CD4-positive, alpha-beta T cell treated with Interferon alpha-2 for 1 hour (primary cell): ENCODE results near the gene TENT4A.
"Not testable (repeated sequence)": the region's sequence is repeated elsewhere in the genome, so short reads cannot be mapped to it uniquely, and the experiment has no call there.

Experiments used
- DNase-seq, 2 donors: peaks; one replicate each; pipeline ENCODE4 v3.0.0-alpha.2; 2020 to 2022

TENT4A gene

DNA sequence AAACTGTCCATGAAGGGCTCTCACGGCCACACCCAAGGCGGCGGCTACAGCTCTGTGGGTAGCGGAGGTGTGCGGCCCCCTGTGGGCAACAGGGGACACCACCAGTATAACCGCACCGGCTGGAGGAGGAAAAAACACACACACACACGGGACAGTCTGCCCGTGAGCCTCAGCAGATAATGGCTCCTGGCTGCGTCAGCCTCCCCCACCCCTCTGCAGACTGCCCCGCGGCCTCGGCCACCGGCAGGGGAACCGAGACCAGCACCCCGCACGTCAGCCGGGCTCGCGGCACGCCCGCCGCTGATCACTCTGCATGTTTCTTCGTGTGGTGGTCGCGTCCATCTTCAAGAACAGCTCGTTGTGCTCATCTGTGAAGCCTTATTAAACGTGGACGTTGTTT is 41.5 kb downstream of the TENT4A start:
- DNase-seq: no peak

- no peak for DNase-seq
Observed at GRCh38 chr5:6755519-6755918, 42.3 kb downstream of the TENT4A start.

DNA sequence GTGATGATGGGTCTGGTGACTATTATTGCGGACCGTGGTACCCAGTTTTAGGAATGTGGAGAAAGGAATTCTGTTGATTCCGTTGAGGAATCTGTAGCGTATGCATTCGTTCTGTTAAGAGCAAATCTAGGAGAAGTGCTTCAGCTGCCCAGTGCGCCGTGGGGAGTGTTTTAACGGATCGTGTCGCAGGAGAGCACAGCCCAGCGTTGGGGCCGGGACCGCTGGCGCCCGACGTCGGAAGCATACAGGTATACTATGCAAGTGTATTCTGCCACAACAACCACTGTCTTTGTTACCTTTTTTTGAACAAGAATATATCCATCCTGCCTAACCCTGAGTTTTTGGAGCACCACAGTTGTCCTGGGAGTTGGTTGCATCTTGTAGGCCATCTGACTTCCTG is 42.7 kb downstream of the TENT4A start:
- no peak for DNase-seq

DNA sequence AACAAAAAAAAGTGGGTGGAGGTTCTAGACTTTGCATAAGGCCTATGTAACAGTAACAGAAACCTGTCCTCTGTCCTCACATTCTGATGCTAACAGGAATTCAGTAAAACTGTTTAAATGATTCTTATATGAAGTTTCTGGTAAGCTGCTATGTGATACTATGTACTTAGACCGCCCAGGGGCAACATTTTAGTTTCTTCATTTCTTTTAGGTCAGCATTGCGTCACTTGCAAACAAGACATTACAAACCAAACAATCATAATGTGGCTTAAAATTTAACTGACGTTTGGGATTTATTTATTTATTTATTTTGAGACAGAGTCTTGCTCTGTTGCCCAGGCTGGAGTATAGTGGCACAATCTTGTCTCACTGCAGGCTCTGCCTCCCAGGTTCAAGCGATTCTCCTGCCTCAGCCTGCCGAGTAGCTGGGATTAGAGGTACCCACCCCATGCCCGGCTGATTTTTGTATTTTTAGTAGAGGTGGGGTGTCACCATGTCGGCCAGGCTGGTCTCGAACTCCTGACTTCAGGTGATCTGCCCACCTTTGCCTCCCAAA is 44.3 kb downstream of the TENT4A start:
- DNase-seq: no peak

GRCh38 chr5:6758236-6758635 is 45.0 kb downstream of the TENT4A start:
- no peak for DNase-seq

DNA sequence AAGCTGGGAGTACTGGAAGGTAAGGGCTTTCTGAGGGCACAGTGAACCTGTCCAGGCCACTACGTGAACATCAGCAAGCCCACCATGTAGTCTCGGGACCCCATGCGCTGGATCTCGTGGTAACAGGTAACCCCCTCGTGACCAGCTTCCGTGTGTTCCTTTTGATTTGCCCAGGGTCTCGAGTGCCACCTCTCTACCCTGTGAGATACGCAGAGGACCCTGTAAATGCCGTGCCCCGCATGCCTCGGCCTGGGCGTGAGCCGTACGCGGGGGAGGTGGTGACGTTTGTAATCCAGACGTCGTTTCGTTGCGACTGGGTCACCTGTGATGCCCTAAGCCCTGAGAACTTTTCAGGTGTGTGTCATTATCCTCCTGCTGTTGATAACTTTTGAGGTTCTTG is 45.5 kb downstream of the TENT4A start:
- no peak for DNase-seq

DNA sequence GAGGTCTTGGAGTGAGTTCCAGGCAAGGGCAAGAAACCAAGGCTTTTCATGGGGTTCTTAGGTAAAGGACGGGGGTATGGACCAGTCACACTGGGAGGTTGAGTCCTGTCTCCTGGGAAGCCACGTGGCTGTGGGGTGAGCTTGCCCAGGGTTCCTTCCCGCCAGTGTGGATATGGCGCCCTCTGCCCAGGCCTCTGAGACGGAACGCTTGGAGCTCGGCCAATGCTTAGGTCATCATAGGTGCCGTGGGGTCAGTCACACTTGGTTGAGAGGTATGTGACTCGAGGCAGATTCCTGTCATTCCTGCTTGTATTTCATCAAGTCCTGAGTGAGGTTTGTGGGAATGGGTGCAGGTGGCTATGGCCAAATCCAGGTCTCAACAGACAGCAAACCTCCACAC is 46.2 kb downstream of the TENT4A start:
- no peak for DNase-seq

GRCh38 chr5:6759983-6760382 is 46.8 kb downstream of the TENT4A start:
- DNase-seq: no peak

DNA sequence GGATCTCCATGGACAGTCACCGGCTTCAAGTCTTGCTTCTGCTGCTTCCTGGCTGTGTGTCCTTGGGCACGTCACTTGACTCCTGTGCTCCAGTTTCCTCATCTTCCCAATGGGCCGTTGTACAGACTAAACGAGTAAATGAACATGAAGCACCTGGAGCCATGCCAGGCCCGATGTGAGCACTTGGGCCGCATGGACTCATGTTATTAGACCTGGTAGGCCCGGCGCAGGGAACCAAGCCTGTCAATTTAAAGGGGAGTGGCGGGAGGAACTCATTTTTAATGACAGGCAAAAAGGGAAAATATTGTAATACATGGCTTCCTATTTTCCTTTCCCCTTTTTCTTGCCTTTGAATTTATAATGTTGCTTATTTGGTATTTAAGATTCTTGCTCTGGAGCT is 47.5 kb downstream of the TENT4A start:
- no peak for DNase-seq

GRCh38 chr5:6761333-6761732 is 48.1 kb downstream of the TENT4A start:
- DNase-seq: no peak

GRCh38 chr5:6762116-6762515 is 48.9 kb downstream of the TENT4A start:
- no peak for DNase-seq

DNA sequence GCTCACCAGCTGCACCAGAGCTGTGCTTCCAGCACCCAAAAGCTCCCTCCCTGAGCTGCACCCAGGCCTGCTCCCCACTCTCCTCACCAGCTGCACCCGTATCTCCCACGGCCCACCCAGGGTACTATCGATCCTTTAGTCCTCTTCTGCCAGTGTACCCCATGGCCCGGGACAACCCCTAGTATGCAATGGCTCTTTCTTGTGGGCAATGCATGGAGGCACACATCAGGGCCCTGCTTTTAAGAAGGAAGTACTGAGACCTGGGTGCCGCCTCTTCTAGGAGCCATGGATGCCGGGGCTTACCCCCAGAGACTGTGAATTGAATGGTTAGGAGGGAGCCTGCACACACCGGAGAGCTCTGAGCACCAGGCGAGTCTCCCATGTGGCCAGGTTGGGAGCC is 49.5 kb downstream of the TENT4A start:
- no peak for DNase-seq

- no peak for DNase-seq
Observed at GRCh38 chr5:6763191-6763590, 50.0 kb downstream of the TENT4A start.

GRCh38 chr5:6765612-6766525 is 52.6 kb downstream of the TENT4A start:
- peak; percentile 60 to 63 for DNase-seq

GRCh38 chr5:6766604-6767093 is 53.4 kb downstream of the TENT4A start:
- peak; percentile 30 to 79 for DNase-seq

DNA sequence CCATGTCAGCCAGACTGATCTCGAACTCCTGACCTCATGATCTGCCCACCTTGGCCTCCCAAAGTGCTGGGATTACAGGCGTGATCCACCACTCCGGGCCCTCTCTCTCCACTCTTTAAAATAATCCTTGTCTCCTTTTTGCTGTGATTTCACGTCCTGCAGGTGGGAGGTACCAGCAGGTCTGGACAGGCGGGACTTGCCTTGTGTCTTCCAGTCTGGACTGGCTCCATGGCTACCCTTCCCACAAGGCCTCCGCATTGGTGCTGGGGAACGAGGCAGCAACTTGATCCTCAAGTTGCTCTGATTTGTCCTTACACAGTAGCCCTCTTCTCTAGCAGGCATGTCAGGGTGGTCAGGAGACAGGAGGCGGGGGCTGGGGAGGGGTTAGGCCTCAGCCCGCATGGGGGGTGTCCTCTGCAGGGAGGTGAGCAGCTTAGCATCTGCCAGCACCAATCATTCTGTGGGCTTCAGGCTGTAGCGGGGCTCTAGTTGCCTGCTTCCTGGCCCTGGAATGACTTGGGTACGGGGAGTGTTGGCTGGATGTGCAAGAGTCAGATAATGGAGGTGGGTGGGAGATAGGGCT is 54.3 kb downstream of the TENT4A start:
- DNase-seq: no peak

- no peak for DNase-seq
Observed at GRCh38 chr5:6768590-6769230, 55.5 kb downstream of the TENT4A start.

DNA sequence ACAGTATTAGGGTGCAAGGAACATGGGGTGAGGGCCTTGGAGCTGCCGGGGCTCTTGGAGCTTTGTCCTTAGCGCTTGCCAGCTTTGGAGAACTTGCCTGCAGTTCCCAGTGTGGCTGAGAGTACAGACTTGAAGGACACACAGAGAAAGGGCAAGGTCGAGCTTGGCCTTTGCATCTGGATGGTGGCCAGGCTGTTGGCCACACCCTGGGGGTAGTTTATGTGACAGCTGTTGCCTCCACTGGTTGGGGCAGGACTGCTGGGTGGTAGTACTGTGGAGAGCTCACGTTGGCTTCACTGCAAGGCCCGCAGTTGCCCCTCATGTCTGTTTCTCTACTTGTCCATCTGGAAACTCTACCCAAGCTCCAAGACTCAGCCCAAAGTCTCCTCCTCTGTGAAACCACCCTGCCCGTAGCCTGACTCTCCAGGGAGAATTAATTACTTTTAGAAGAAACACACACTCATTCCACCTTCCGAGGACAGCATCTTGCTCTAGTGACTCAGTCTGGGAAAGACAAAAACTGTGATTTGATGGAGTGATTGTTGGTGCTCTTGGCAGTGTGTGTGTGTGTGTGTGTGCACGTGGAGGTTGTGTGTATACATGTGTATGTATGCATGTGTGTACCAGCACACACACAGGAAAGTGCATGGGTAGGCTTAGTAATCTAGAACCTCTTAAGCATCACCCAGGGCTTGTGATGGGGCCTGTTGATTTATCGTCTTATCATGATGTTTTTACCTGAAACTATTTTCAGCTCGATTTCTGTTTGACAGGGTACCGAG is 57.8 kb downstream of the TENT4A start:
- no peak for DNase-seq

DNA sequence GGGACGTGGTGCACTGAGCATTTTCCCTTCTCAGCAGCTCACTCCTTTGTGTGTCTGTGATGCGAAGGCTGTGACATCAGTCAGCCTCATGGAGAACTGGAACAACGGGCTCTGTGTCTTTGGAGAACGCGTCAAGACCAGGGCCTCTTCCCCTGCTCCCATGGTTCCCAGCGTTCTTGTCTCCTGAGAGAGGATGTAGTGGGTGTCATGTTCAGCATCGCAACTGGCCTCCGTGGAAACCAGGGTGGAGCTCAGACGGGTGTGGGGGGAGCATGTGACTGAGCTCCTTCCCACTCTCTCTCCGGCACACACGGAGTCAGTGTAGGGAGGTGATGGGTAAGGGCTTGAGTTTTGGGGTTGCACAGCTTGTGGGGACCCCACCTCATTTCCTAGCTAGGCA is 59.7 kb downstream of the TENT4A start:
- DNase-seq: no peak

DNA sequence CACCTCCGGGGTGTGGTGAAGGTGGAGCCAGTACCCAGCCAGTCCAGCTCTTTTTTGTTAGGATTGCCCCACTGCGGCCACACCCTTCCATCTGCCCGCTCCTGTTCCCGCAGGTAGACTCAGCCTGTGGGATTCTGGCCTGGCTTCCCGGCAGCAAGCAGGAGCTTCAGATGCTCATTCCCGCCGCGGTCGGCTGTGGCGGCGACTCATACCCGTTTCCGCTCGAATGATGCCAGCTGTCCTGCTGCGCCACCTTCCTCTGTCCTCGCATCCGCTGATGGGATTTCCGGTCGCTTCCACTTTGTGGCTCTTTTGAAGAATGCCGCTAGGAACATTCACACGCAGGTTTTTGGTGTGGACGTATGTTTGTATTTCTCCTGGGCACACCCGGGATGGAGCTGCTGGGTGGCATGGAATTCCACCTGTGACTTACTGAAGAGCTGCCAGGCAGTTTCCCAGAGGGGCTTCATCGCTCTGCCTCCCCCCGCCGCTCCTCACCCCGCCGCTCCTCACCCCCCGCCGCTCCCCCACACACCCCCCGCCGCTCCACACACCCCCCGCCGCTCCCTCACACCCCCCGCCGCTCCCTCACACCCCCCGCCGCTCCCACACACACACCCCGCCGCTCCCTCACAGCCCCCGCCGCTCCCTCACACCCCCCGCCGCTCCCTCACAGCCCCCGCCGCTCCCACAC is 60.3 kb downstream of the TENT4A start:
- no peak for DNase-seq

DNA sequence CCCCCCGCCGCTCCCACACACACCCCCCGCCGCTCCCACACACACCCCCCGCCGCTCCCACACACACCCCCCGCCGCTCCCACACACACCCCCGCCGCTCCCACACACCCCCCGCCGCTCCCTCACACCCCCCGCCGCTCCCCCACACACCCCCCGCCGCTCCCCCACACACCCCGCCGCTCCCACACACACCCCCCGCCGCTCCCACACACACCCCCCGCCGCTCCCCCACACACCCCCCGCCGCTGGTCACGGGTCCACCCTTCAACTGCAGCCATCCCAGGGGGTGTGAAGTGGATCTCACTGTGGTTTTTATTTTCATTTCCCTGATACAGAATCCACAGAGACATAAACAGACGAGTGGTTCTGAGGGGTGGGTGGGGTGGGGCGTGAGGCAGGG is 61.0 kb downstream of the TENT4A start:
- DNase-seq: not testable (repeated sequence)

DNA sequence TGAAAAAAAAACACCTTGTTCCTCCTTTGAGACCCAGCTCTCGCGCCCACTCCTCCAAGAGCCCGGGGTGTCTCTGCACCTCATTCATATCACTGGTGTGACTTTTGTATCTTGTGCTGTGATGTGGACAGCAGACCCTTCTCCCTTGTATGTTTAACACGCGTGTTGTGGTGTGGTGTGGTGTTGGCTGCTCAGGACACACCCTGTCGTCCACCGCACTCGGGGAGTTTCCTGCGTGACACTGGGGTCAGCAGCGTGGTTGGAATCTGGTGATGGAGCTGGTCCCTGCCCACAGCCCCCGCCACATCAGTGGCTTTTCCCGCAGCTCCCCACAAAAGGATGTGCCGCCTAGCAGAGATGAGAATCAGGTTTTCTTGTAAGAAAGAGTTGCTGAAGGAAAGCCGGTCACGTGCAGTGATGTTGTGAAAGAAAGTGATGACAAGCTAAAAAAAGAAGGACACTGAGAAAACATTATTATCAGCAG is 61.5 kb downstream of the TENT4A start:
- DNase-seq: peak in 1 of 2 donors; percentile 33
